OCI-LY1 (cell line): ENCODE data around the gene TSPAN6.

ENCODE experiments used
- CTCF ChIP-seq: fragments of 200-600 bp; sonication (generic), shearing (Covaris generic); IDR thresholded peaks from 2 replicates; pipeline ENCODE4 v1.5.1; 2017; ENCODE audit warnings: mild to moderate bottlenecking, antibody characterized with exemption, low read length, moderate library complexity, mixed read lengths
- EZH2 ChIP-seq: fragments of 200-600 bp; sonication (generic), shearing (Covaris generic); IDR thresholded peaks from 2 replicates; pipeline ENCODE4 v1.8.0; 2017; ENCODE audit warnings: borderline replicate concordance, mixed run types, mild to moderate bottlenecking, antibody characterized with exemption, low read length, moderate library complexity, mixed read lengths

- TF ChIP-seq CTCF = no peak; the same call in 1 of the 2 replicates
- TF ChIP-seq EZH2 = no peak
Observed at GRCh38 chrX:100615005-100615404, 21.6 kb downstream of the TSPAN6 start.
